Activated CD4-positive, alpha-beta memory T cell treated with anti-CD3 and anti-CD28 coated beads, Interleukin-2, amount 10 ng/mL, durations not matched to agents 7 days and 5 days (primary cell): ENCODE results near the gene PNLIP. TPM values are rescaled to one million over a fixed set of nuclear protein-coding genes. Genes with fewer than 3 reads are reported as not detected.

Experiments used
- CTCF ChIA-PET: fragments of 350-600 bp; sonication (Branson Sonifier 250); formaldehyde crosslinking; loops from one replicate; lab custom pipeline; 2021; ENCODE audit warnings: antibody characterized with exemption, inconsistent platforms; lab: Charles Lee
- POLR2A ChIA-PET: fragments of 350-600 bp; sonication (Branson Sonifier 250); formaldehyde crosslinking; loops from one replicate; lab custom pipeline; 2021; ENCODE audit warnings: antibody characterized with exemption; lab: Charles Lee
- DNase-seq: peaks from one replicate; pipeline ENCODE4 v3.0.0-alpha.2; 2020
- H3K27ac Mint-ChIP-seq: one replicate; pipeline ENCODE4 v1.8.0; 2021; ENCODE audit warnings: mild to moderate bottlenecking, mixed read lengths
- H3K27me3 Mint-ChIP-seq: one replicate; pipeline ENCODE4 v1.8.0; 2021; ENCODE audit warnings: mixed read lengths
- H3K36me3 Mint-ChIP-seq: one replicate; pipeline ENCODE4 v1.8.0; 2021; ENCODE audit warnings: low read depth, mixed read lengths
- H3K4me1 Mint-ChIP-seq: one replicate; pipeline ENCODE4 v1.8.0; 2021; ENCODE audit warnings: mixed read lengths
- H3K4me3 Mint-ChIP-seq: one replicate; pipeline ENCODE4 v1.8.0; 2021; ENCODE audit warnings: mild to moderate bottlenecking, mixed read lengths
- H3K9me3 Mint-ChIP-seq: one replicate; pipeline ENCODE4 v1.8.0; 2021; ENCODE audit warnings: mixed read lengths
- total RNA-seq, 2 experiments: library from RNA; stranded (reverse); gene quantifications; one replicate each; pipeline ENCODE4 v1.2.3, GENCODE V29; 2021

The PNLIP gene
- total RNA-seq, 2 experiments from 2014 or later = not detected

- CTCF ChIA-PET = no interaction called here
These were observed 45.1 kb downstream of the PNLIP start, which contains the start of gene PNLIPRP1 for GRCh38 chr10:116590590-116591444. TSS of gene PNLIPRP1 (plus strand) at chr10:116590959. CDS start at chr10:116591130, 171 bp downstream.

GRCh38 chr10:116593139-116593740 lies 47.5 kb downstream of the PNLIP start:
- CTCF ChIA-PET = no interaction called here
- POLR2A ChIA-PET = no interaction called here
- DNase-seq = no peak
- Mint-ChIP-seq H3K9me3 (no peaks in the 10 kb centered on the region), H3K27me3 (no peaks in the 10 kb centered on the region), H3K4me1 (no peaks in the 10 kb centered on the region), H3K27ac (no peak overlapping the region), H3K4me3 (no peak overlapping the region), H3K36me3 (no peaks in the 10 kb centered on the region)

More at GRCh38 chr10:116590590-116591444, 45.1 kb downstream of the PNLIP start, which contains the start of gene PNLIPRP1:
- no peak for DNase-seq
- Mint-ChIP-seq H3K27me3 (no peaks in the 10 kb centered on the region), H3K4me1 (no peaks in the 10 kb centered on the region), H3K4me3 (no peak within 1 kb of the TSS), H3K27ac (no peak within 1 kb of the TSS), H3K36me3 (no peaks in the 10 kb centered on the region), H3K9me3 (no peaks in the 10 kb centered on the region)
- POLR2A ChIA-PET = no interaction called here

GRCh38 chr10:116594525-116595035 lies 48.8 kb downstream of the PNLIP start:
- CTCF ChIA-PET = no interaction called here
- DNase-seq = no peak
- POLR2A ChIA-PET = no interaction called here
- Mint-ChIP-seq H3K4me3 (no peak overlapping the region), H3K27ac (no peak overlapping the region), H3K27me3 (no peaks in the 10 kb centered on the region), H3K36me3 (no peaks in the 10 kb centered on the region), H3K4me1 (no peaks in the 10 kb centered on the region), H3K9me3 (no peaks in the 10 kb centered on the region)

GRCh38 chr10:116596062-116596461 lies 50.3 kb downstream of the PNLIP start:
- CTCF ChIA-PET = no interaction called here
- H3K36me3 Mint-ChIP-seq = no peaks in the 10 kb centered on the region

DNA sequence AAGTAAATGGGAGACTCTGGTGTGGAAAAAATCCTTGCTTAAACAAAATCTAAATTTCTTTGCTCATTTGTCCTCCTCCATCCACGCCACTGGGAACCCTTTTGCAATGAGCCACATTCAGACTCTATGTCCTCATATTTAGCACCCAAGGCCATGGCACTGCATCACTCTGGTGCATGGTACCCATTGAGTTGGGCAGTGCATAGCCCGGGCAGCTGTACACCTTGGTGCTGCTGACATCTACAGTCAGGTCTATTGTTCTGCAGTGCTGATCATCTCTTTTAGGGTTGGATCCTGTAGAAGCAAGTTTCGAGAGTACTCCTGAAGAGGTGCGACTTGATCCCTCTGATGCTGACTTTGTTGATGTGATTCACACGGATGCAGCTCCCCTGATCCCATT lies 51.8 kb downstream of the PNLIP start:
- DNase-seq = no peak
- CTCF ChIA-PET = no interaction called here
- Mint-ChIP-seq H3K36me3 (no peaks in the 10 kb centered on the region), H3K9me3 (no peaks in the 10 kb centered on the region), H3K4me3 (no peak overlapping the region), H3K27ac (no peak overlapping the region), H3K27me3 (no peaks in the 10 kb centered on the region), H3K4me1 (no peaks in the 10 kb centered on the region)
- POLR2A ChIA-PET = no interaction called here

More at GRCh38 chr10:116596062-116596461, 50.3 kb downstream of the PNLIP start:
- H3K9me3 Mint-ChIP-seq = no peaks in the 10 kb centered on the region
- H3K4me3 Mint-ChIP-seq = no peak overlapping the region
- no peak overlapping the region for H3K27ac Mint-ChIP-seq
- no peaks in the 10 kb centered on the region for H3K4me1 Mint-ChIP-seq
- no peaks in the 10 kb centered on the region for H3K27me3 Mint-ChIP-seq
- POLR2A ChIA-PET = interaction anchor here (1.3 kb wide), 1 partner anchor 12 kb away, joined by 3 read pairs; no protein-coding TSS in a partner anchor
- DNase-seq = no peak

GRCh38 chr10:116598329-116598728 lies 52.6 kb downstream of the PNLIP start:
- Mint-ChIP-seq H3K27ac (no peak overlapping the region), H3K36me3 (no peaks in the 10 kb centered on the region), H3K4me1 (no peaks in the 10 kb centered on the region), H3K27me3 (no peaks in the 10 kb centered on the region), H3K9me3 (no peaks in the 10 kb centered on the region), H3K4me3 (no peak overlapping the region)
- ChIA-PET POLR2A (no interaction called here), CTCF (no interaction called here)
- DNase-seq = no peak

- no peak overlapping the region for H3K4me3 Mint-ChIP-seq
- CTCF ChIA-PET = interaction anchor here (0.5 kb wide), 1 partner anchor 79 kb away, joined by 3 read pairs; no protein-coding TSS in a partner anchor
These were observed 54.3 kb downstream of the PNLIP start for GRCh38 chr10:116599991-116600390.

GRCh38 chr10:116602648-116603400 lies 57.1 kb downstream of the PNLIP start:
- DNase-seq = no peak
- POLR2A ChIA-PET = no interaction called here
- Mint-ChIP-seq H3K27me3 (no peaks in the 10 kb centered on the region), H3K9me3 (no peaks in the 10 kb centered on the region), H3K4me1 (no peaks in the 10 kb centered on the region), H3K4me3 (no peak overlapping the region), H3K36me3 (no peaks in the 10 kb centered on the region), H3K27ac (no peak overlapping the region)
- CTCF ChIA-PET = no interaction called here

More at GRCh38 chr10:116599991-116600390, 54.3 kb downstream of the PNLIP start:
- H3K9me3 Mint-ChIP-seq = no peaks in the 10 kb centered on the region
- POLR2A ChIA-PET = no interaction called here
- no peak overlapping the region for H3K27ac Mint-ChIP-seq
- no peaks in the 10 kb centered on the region for H3K27me3 Mint-ChIP-seq
- no peaks in the 10 kb centered on the region for H3K36me3 Mint-ChIP-seq
- DNase-seq = no peak
- H3K4me1 Mint-ChIP-seq = no peaks in the 10 kb centered on the region

GRCh38 chr10:116606061-116606483 lies 60.3 kb downstream of the PNLIP start:
- DNase-seq = no peak
- no peaks in the 10 kb centered on the region for H3K36me3 Mint-ChIP-seq
- H3K9me3 Mint-ChIP-seq = no peaks in the 10 kb centered on the region
- no peak overlapping the region for H3K4me3 Mint-ChIP-seq
- no peaks in the 10 kb centered on the region for H3K27me3 Mint-ChIP-seq
- ChIA-PET POLR2A (no interaction called here), CTCF (no interaction called here)
- H3K4me1 Mint-ChIP-seq = no peaks in the 10 kb centered on the region
- no peak overlapping the region for H3K27ac Mint-ChIP-seq

DNA sequence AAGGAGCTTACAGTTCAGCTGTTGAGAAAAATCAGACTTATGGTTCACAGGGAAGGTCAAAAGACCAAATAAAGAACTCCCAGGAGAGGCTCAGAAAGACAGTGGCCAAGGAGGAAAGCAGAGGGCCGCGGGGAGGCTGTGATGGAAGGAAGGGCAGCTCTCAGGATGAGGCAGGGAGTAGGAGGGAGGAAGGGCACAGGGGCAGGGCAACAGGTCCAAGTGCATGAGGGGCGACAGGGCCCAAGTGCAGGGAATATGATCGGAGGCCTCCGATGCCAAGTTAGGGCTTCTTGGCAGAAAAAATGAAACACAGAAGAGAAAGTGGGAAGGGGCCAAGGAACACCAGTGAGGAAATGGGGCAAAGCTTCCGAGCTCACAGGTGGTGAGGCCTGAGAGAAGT lies 61.6 kb downstream of the PNLIP start:
- H3K4me1 Mint-ChIP-seq = no peaks in the 10 kb centered on the region
- CTCF ChIA-PET = no interaction called here
- H3K4me3 Mint-ChIP-seq = no peak overlapping the region
- no peak for DNase-seq
- H3K27ac Mint-ChIP-seq = no peak overlapping the region
- no peaks in the 10 kb centered on the region for H3K27me3 Mint-ChIP-seq
- H3K36me3 Mint-ChIP-seq = no peaks in the 10 kb centered on the region
- H3K9me3 Mint-ChIP-seq = no peaks in the 10 kb centered on the region
- POLR2A ChIA-PET = interaction anchor here (1.2 kb wide), 1 partner anchor 11 kb away, joined by 3 read pairs; no protein-coding TSS in a partner anchor

- Mint-ChIP-seq H3K4me3 (no peak overlapping the region), H3K27me3 (no peaks in the 10 kb centered on the region), H3K27ac (no peak overlapping the region), H3K4me1 (no peaks in the 10 kb centered on the region), H3K9me3 (no peaks in the 10 kb centered on the region), H3K36me3 (no peaks in the 10 kb centered on the region)
- ChIA-PET CTCF (no interaction called here), POLR2A (interaction anchor here (1.2 kb wide), 1 partner anchor 13 kb away, joined by 3 read pairs; no protein-coding TSS in a partner anchor)
- no peak for DNase-seq
These were observed 63.2 kb downstream of the PNLIP start for GRCh38 chr10:116608686-116609594.
